HL-60 (cell line): ENCODE measurements around the gene RBM12.

Experiments used
- CTCF ChIP-seq: IDR thresholded peaks from one replicate; pipeline ENCODE4 v1.5.1; 2011; ENCODE audit warnings: low read length, control low read depth, inconsistent platforms; ENCODE audit not compliant: insufficient read depth
- POLR2AphosphoS5 ChIP-seq: IDR thresholded peaks from 2 replicates; pipeline ENCODE4 v1.6.1; 2012; ENCODE audit warnings: low read depth
- REST ChIP-seq: IDR thresholded peaks from 2 replicates; pipeline ENCODE4 v1.6.1; 2012; ENCODE audit warnings: low read depth; ENCODE audit not compliant: insufficient replicate concordance

- TF ChIP-seq CTCF = no peak
- TF ChIP-seq POLR2AphosphoS5 = 0 out of 2 replicates have a peak, but pooled peaks have one; percentile 25
- no peak for TF ChIP-seq REST
Observed at GRCh38 chr20:35643045-35643444, 21.7 kb downstream of the RBM12 start.
